Stimulated activated CD8-positive, alpha-beta memory T cell treated with anti-CD3 and anti-CD28 coated beads, Interleukin-7, amount 100 ng/mL, for 48 hours (primary cell): ENCODE measurements around the gene FLT3.
"Not testable (repeated sequence)": the region's sequence is repeated elsewhere in the genome, so short reads cannot be mapped to it uniquely, and the experiment has no call there.

Experiments
- DNase-seq, 2 donors: peaks; one replicate each; pipeline ENCODE4 v3.0.0-alpha.2; 2020; ENCODE audit warnings: low read depth in 1 of 2; ENCODE audit errors: extremely low read depth in 1 of 2

The FLT3 gene

GRCh38 chr13:28101886-28102285 is 1.5 kb upstream of the FLT3 start:
- not testable (repeated sequence) for DNase-seq

GRCh38 chr13:28099396-28100149 is 803 bp downstream of the FLT3 start:
- no peak for DNase-seq

- no peak for DNase-seq
Measured at GRCh38 chr13:28097503-28097902, 2.9 kb downstream of the FLT3 start.

- no peak for DNase-seq
Measured at GRCh38 chr13:28094306-28094705, 6.1 kb downstream of the FLT3 start.

GRCh38 chr13:28093881-28094280 is 6.5 kb downstream of the FLT3 start:
- DNase-seq = no peak

- DNase-seq = no peak
Measured at GRCh38 chr13:28092431-28092830, 7.9 kb downstream of the FLT3 start.

- no peak for DNase-seq
Measured at GRCh38 chr13:28089065-28089464, 11.3 kb downstream of the FLT3 start.

GRCh38 chr13:28077820-28078219 is 22.6 kb downstream of the FLT3 start:
- not testable (repeated sequence) for DNase-seq

- no peak for DNase-seq
Measured at GRCh38 chr13:28077231-28077630, 23.1 kb downstream of the FLT3 start.

GRCh38 chr13:28071424-28071823 is 29.0 kb downstream of the FLT3 start:
- DNase-seq = no peak

GRCh38 chr13:28067491-28067890 is 32.9 kb downstream of the FLT3 start:
- DNase-seq = no peak

- DNase-seq = peak in 1 of 2 donors; percentile 22
Measured at GRCh38 chr13:28058866-28059613, 41.3 kb downstream of the FLT3 start.

- no peak for DNase-seq
Measured at GRCh38 chr13:28056970-28057712, 43.2 kb downstream of the FLT3 start.

GRCh38 chr13:28056426-28056825 is 44.0 kb downstream of the FLT3 start:
- no peak for DNase-seq

GRCh38 chr13:28055357-28055756 is 45.0 kb downstream of the FLT3 start:
- DNase-seq = no peak

GRCh38 chr13:28052945-28053344 is 47.4 kb downstream of the FLT3 start:
- no peak for DNase-seq

GRCh38 chr13:28049880-28050875 is 50.2 kb downstream of the FLT3 start:
- DNase-seq = no peak

GRCh38 chr13:28049215-28049614 is 51.2 kb downstream of the FLT3 start:
- DNase-seq = no peak

- no peak for DNase-seq
Measured at GRCh38 chr13:28048768-28049167, 51.6 kb downstream of the FLT3 start.

- DNase-seq = no peak
Measured at GRCh38 chr13:28047757-28048388, 52.5 kb downstream of the FLT3 start.
